Measurements from ENCODE around the gene BDH2.

DNA sequence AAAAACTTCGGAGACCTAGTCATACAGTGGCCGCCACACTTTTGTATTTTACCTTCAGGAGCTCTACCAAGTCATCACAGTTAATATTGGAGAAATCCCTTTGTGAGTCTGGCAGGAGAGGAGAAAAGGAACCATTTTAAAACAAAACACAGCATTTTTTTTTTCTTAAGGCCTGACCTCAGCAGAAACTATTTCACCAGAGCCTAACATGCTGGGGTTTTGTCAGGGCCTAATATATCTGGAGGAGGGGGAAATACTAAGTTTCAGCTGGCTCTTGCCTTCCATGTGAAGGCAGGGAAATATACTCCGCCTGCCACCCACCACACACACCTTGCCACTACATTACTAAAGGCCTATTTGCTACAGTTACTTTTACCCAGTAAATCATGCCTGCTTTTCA, 26.5 kb upstream of the BDH2 start:
- TF ChIP-seq, protein P1, sequence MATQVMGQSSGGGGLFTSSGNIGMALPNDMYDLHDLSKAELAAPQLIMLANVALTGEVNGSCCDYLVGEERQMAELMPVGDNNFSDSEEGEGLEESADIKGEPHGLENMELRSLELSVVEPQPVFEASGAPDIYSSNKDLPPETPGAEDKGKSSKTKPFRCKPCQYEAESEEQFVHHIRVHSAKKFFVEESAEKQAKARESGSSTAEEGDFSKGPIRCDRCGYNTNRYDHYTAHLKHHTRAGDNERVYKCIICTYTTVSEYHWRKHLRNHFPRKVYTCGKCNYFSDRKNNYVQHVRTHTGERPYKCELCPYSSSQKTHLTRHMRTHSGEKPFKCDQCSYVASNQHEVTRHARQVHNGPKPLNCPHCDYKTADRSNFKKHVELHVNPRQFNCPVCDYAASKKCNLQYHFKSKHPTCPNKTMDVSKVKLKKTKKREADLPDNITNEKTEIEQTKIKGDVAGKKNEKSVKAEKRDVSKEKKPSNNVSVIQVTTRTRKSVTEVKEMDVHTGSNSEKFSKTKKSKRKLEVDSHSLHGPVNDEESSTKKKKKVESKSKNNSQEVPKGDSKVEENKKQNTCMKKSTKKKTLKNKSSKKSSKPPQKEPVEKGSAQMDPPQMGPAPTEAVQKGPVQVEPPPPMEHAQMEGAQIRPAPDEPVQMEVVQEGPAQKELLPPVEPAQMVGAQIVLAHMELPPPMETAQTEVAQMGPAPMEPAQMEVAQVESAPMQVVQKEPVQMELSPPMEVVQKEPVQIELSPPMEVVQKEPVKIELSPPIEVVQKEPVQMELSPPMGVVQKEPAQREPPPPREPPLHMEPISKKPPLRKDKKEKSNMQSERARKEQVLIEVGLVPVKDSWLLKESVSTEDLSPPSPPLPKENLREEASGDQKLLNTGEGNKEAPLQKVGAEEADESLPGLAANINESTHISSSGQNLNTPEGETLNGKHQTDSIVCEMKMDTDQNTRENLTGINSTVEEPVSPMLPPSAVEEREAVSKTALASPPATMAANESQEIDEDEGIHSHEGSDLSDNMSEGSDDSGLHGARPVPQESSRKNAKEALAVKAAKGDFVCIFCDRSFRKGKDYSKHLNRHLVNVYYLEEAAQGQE (IDR thresholded peaks at IDR 0.05; ENCODE audit: insufficient read depth in 1 of 2, low read depth in 2 of 2, low read length in 2 of 2), result no peak
- TF ChIP-seq POLR2AphosphoS5 (IDR thresholded peaks at IDR 0.05; ENCODE audit: low read depth, low read length), result no peak
- TF ChIP-seq TAF1 (IDR thresholded peaks at IDR 0.05; ENCODE audit: borderline replicate concordance, insufficient read depth, low read length), result no peak
- TF ChIP-seq SIN3A (IDR thresholded peaks at IDR 0.05; ENCODE audit: borderline replicate concordance, insufficient read depth, low read length), result no peak
- no peak for TF ChIP-seq FOXP2 (optimal IDR thresholded peaks at IDR 0.05; ENCODE audit: borderline replicate concordance, extremely low read depth, extremely low read length, insufficient read depth)

All from PFSK-1 (cell line).